Uterus (tissue), 2 donors: ENCODE measurements around the gene LGALS12.

Experiments used
- POLR2A ChIP-seq, 2 donors: fragments of 450-650 bp; IDR thresholded peaks; one replicate each; pipeline ENCODE4 v1.6.1; 2016; ENCODE audit warnings: antibody characterized with exemption in 2 of 2, mild to moderate bottlenecking in 1 of 2, moderate library complexity in 1 of 2
- TF ChIP-seq, protein P1 (sequence below), 4 experiments: fragments of 200-600 bp in 2 of 4; fragments of 450-650 bp in 2 of 4; sonication (generic) in 2 of 4; IDR thresholded peaks; one replicate each; pipeline ENCODE4 v1.5.1; 2016 to 2019; ENCODE audit warnings: antibody characterized with exemption in 4 of 4, mild to moderate bottlenecking in 2 of 4, moderate library complexity in 1 of 4

DNA sequence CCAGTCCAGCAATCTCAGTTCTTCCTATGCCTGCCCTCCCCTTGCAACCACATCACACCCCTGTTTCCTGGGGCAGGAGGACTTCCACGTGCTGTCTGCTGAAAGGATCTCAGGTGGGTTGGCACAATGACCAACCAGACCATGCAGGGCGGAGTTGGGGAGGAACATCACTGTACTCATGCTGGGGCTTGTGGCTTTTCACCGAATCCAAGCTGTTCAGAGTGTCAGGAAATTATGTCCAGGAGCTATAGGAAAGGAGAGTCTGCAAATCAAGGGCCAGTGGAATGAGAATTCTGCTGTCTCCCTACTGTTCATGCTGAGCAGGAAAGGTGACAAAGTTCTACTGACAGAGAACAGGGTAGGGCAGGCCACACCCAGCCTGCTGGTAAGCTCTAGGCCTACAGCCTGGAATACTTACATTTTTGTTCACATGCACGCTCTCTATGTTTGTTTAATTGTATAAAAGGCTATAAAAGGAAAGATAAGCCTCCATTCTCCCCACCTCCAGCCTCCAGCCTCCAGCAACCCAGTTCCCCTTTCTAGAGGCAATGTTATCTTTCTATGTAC, 59.0 kb downstream of the LGALS12 start:
- no peak for TF ChIP-seq POLR2A (IDR thresholded peaks at IDR 0.05)
- TF ChIP-seq, protein P1, sequence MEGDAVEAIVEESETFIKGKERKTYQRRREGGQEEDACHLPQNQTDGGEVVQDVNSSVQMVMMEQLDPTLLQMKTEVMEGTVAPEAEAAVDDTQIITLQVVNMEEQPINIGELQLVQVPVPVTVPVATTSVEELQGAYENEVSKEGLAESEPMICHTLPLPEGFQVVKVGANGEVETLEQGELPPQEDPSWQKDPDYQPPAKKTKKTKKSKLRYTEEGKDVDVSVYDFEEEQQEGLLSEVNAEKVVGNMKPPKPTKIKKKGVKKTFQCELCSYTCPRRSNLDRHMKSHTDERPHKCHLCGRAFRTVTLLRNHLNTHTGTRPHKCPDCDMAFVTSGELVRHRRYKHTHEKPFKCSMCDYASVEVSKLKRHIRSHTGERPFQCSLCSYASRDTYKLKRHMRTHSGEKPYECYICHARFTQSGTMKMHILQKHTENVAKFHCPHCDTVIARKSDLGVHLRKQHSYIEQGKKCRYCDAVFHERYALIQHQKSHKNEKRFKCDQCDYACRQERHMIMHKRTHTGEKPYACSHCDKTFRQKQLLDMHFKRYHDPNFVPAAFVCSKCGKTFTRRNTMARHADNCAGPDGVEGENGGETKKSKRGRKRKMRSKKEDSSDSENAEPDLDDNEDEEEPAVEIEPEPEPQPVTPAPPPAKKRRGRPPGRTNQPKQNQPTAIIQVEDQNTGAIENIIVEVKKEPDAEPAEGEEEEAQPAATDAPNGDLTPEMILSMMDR (IDR thresholded peaks at IDR 0.05) = no peak
